Cardiac muscle cell (in vitro differentiated cells and primary cell): Measurements from ENCODE around the gene ROBO4. TPM values are rescaled to one million over a fixed set of nuclear protein-coding genes. Genes with fewer than 3 reads are reported as not detected.

Source experiments
- DNase-seq, 2 donors: peaks; one replicate each; pipeline versions ENCODE4 v3.0.0 to v3.0.0-alpha.2; 2010 to 2017; ENCODE audit warnings: low read depth in 1 of 2, low spot score in 1 of 2
- H3K27ac ChIP-seq: fragments of 200-600 bp; sonication (generic); 2 replicates; pipeline ENCODE4 v1.5.1; 2016
- H3K27me3 ChIP-seq: fragments of 200-600 bp; sonication (generic); 2 replicates; pipeline ENCODE4 v1.6.0; 2016; ENCODE audit warnings: control low read depth
- H3K36me3 ChIP-seq: fragments of 200-600 bp; sonication (generic); 2 replicates; pipeline ENCODE4 v1.5.1; 2016; ENCODE audit warnings: control low read depth
- H3K4me1 ChIP-seq: fragments of 200-600 bp; sonication (generic); 2 replicates; pipeline ENCODE4 v1.8.1; 2017; ENCODE audit warnings: low read depth, mild to moderate bottlenecking, mixed run types
- H3K4me3 ChIP-seq: fragments of 200-600 bp; sonication (generic); 2 replicates; pipeline ENCODE4 v1.5.1; 2016; ENCODE audit warnings: mild to moderate bottlenecking
- H3K9me3 ChIP-seq: fragments of 200-600 bp; sonication (generic); 2 replicates; pipeline ENCODE4 v1.5.1; 2017; ENCODE audit warnings: low read depth, mild to moderate bottlenecking, control low read depth
- polyA plus RNA-seq: library from polyadenylated mRNA; unstranded; fragments of >200 nt; fragmentation: Nextera tagmentation; extraction: Ambion mirVana; gene quantifications from 2 replicates; pipeline ENCODE4 v1.2.1, GENCODE V29; 2016
- total RNA-seq: library from RNA; depleted of rRNA; stranded (reverse); fragments of >200 nt; gene quantifications from 2 replicates; pipeline ENCODE4 v1.2.3, GENCODE V29; 2016
- TF ChIP-seq, protein P1 (sequence below): IDR thresholded peaks from 2 replicates; pipeline ENCODE4 v1.5.1; 2012; ENCODE audit warnings: low read depth, mild to moderate bottlenecking, low read length

Gene ROBO4
- total and polyA plus RNA-seq, 2 experiments from 2014 or later, result 0.21 to 2.4 TPM

DNA sequence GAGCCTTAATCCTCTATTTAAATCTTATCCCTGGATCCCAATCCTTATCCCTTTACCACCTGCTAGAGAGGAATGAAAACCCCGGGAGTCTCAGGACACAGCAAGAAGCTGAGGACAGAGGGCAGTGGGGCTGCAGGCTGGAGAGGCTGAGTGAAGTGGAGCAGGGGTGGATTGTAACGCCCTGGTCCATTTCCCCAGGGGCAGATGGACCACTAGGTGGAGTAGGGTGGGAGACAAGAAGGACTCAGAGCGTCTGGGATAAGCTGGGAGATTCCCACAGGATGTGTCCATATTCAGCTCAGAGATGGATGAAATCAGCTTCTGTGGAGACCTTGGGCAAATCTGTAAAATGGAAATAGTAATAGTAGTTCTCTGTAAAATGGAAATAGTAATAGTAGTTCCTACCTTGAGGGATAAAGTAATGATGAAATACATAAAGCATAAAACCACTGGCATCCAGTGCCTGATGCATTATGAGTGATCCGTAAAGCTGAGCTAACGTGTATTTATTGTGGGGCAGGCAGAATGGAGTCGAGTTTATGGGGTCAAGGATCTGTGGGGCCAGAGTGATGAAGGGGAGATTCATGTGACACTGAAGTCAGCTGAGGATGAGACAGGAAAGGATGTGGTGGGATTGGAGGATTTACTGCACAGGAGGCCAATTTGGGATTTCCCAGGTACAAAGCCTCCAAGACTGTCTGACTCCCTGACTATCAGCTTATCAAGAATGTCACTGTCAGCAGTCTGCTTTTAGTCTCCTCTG is 1.9 kb upstream of the ROBO4 start:
- TF ChIP-seq, protein P1, sequence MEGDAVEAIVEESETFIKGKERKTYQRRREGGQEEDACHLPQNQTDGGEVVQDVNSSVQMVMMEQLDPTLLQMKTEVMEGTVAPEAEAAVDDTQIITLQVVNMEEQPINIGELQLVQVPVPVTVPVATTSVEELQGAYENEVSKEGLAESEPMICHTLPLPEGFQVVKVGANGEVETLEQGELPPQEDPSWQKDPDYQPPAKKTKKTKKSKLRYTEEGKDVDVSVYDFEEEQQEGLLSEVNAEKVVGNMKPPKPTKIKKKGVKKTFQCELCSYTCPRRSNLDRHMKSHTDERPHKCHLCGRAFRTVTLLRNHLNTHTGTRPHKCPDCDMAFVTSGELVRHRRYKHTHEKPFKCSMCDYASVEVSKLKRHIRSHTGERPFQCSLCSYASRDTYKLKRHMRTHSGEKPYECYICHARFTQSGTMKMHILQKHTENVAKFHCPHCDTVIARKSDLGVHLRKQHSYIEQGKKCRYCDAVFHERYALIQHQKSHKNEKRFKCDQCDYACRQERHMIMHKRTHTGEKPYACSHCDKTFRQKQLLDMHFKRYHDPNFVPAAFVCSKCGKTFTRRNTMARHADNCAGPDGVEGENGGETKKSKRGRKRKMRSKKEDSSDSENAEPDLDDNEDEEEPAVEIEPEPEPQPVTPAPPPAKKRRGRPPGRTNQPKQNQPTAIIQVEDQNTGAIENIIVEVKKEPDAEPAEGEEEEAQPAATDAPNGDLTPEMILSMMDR, result no peak
- Histone ChIP-seq H3K4me3 (no peak overlapping the region), H3K9me3 (no peaks in the 10 kb centered on the region), H3K4me1 (no peaks in the 10 kb centered on the region), H3K27ac (no peak overlapping the region), H3K36me3 (no peaks in the 10 kb centered on the region), H3K27me3 (peaks cover 27% of the 10 kb centered on the region)
- DNase-seq, result no peak

DNA sequence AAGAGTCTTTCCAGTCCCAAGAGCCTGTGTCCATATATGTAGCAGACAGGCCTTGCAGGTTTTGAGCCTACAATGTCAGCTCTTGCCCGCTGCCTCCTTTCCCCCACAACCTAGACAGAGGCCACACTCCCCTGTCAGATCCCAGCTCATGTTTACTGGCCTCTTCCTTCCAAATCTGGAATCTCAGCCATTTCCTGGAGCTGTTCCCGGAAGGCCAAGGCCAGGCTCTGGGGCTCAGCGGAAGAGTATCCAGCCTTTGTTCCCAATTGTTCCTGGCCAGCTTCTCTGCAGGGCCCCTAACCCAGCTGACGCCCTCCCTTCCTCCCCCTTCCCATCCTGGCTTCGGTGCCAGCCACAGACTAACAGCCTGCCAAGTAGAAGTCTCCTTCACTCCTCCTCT is 1.0 kb upstream of the ROBO4 start:
- Histone ChIP-seq H3K9me3 (no peaks in the 10 kb centered on the region), H3K36me3 (no peaks in the 10 kb centered on the region), H3K27ac (no peak overlapping the region), H3K4me3 (no peak overlapping the region), H3K4me1 (no peaks in the 10 kb centered on the region), H3K27me3 (peaks cover 20% of the 10 kb centered on the region)
- TF ChIP-seq, protein P1, result no peak
- peak in 1 of 2 donors; percentile 91 for DNase-seq

DNA sequence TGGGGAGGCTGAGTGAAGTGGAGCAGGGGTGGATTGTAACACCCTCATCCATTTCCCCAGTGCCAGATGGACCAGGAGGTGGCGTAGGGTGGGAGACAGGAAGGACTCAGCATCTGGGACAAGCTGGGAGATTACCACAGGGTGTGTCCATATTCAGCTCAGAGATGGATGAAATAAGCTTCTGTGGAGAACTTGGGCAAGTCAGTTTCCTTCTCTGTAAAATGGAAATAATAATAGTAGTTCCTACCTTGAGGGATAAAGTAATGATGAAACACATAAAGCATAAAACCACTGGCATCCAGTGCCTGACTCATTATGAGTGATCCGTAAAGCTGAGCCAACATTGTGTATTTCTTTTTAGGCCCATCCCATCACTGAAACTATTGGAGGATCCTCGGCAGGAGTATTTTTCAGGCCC is 607 bp upstream of the ROBO4 start:
- Histone ChIP-seq H3K27ac (no peak overlapping the region), H3K36me3 (no peaks in the 10 kb centered on the region), H3K27me3 (peaks cover 16% of the 10 kb centered on the region), H3K9me3 (no peaks in the 10 kb centered on the region), H3K4me3 (no peak overlapping the region), H3K4me1 (no peaks in the 10 kb centered on the region)
- TF ChIP-seq, protein P1, result peak; percentile 16
- peak in 1 of 2 donors; percentile 90 for DNase-seq

DNA sequence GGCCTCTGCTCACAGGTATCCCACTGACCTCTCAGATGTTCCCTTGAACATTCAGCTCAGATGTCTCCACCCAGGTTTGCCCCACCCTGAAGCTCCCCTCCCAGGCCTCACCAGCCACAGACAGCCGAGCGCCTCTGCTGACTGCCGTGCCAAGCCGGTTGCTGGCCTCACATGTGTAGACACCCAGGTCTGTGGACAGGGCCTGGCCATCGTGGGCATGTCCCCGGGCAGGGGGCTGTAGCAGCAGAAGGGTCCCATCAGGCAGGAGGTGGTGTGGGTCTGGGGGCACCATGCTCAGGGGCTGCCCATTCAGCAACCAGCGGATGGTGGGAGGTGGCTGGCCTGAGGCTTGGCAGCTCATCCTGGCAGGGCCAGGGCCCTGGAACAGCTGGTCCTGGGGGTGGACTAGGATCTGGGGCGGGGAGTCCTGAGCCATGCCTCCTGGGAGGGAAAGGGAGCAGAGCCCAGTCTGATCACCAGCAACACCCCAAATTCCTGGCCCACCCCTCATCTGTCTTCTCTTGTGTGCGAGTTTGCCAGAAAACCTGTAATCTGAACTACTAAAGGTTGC is 759 bp downstream of the ROBO4 start:
- H3K27ac ChIP-seq, result no peak overlapping the region
- H3K4me3 ChIP-seq, result no peak overlapping the region
- H3K9me3 ChIP-seq, result no peaks in the 10 kb centered on the region
- TF ChIP-seq, protein P1, result no peak
- H3K36me3 ChIP-seq, result no peaks in the 10 kb centered on the region
- peaks cover 12% of the 10 kb centered on the region for H3K27me3 ChIP-seq
- no peaks in the 10 kb centered on the region for H3K4me1 ChIP-seq
- peak in 1 of 2 donors; percentile 11 for DNase-seq

DNA sequence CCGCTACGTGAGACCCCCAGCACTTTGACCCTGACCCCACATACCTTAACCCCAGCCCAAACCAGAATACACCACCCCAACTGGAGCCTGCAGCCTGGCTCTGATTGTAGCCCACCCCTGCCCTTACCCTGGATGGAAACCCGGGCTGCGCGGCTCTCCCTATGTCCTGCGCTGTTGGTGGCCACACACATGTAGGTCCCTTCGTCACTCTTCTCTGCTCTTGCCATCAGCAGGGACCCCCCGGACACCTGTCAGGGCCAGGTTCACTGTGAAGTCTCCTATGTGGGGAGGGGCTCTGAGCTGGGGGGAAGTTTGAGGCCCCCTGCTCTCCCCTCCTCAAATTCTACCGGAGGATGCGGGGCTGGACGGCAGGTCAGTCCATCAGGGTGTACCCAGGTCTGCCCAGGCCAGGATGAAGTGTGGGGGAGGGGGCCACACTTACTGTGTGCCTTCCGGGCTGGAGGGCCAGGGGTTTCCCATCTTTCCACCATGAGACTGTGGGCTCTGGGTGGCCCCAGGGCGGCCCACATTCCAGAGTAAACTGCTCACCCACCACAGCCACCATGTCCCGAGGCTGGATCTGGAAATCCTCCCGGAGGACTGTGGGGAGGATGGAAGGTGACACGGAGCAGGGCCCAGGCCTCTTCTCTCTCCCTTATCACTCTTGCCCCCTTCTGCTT is 1.5 kb downstream of the ROBO4 start:
- no peaks in the 10 kb centered on the region for H3K36me3 ChIP-seq
- H3K4me1 ChIP-seq, result no peaks in the 10 kb centered on the region
- no peak overlapping the region for H3K27ac ChIP-seq
- TF ChIP-seq, protein P1, result no peak
- DNase-seq, result no peak
- no peak overlapping the region for H3K4me3 ChIP-seq
- no peaks in the 10 kb centered on the region for H3K9me3 ChIP-seq
- peaks cover 9% of the 10 kb centered on the region for H3K27me3 ChIP-seq
